SK-N-MC (cell line): Measurements from ENCODE around the gene BOLA2B.
A peak's percentile ranks its signal among the peaks of the same experiment; 100 is the strongest.

Experiments used
- DNase-seq: peaks from one replicate; pipeline ENCODE4 v3.0.0-alpha.2; 2011; ENCODE audit warnings: low read depth, low spot score
- H3K27ac ChIP-seq: fragments of 200-600 bp; sonication (generic); 2 replicates; pipeline ENCODE4 v1.5.1; 2016; ENCODE audit warnings: mixed run types
- H3K36me3 ChIP-seq: fragments of 200-600 bp; sonication (generic); 2 replicates; pipeline ENCODE4 v1.6.1; 2017; ENCODE audit warnings: antibody characterized with exemption, low read length, mixed read lengths; ENCODE audit not compliant: insufficient read depth
- H3K4me3 ChIP-seq: fragments of 200-600 bp; sonication (generic); 2 replicates; pipeline ENCODE4 v1.5.1; 2016
- H3K9ac ChIP-seq: fragments of 200-600 bp; sonication (generic); 2 replicates; pipeline ENCODE4 v1.8.0; 2017; ENCODE audit warnings: mixed run types, mixed read lengths; ENCODE audit not compliant: insufficient read length
- H3K9me3 ChIP-seq: fragments of 200-600 bp; sonication (generic); 2 replicates; pipeline ENCODE4 v1.6.1; 2017; ENCODE audit warnings: low read depth, mild to moderate bottlenecking, antibody characterized with exemption, low read length, moderate library complexity, mixed read lengths
- EZH2 ChIP-seq: fragments of 200-600 bp; sonication (generic); IDR thresholded peaks from one replicate; pipeline ENCODE4 v1.6.1; 2017; ENCODE audit warnings: antibody characterized with exemption
- FOXP2 ChIP-seq: optimal IDR thresholded peaks from 2 replicates; pipeline ENCODE3; 2011; ENCODE audit warnings: mild to moderate bottlenecking, moderate library complexity; ENCODE audit not compliant: insufficient read depth; ENCODE audit errors: extremely low read length, control extremely low read depth
- POLR2AphosphoS5 ChIP-seq: IDR thresholded peaks from 2 replicates; pipeline ENCODE4 v1.6.1; 2012; ENCODE audit warnings: mild to moderate bottlenecking, low read depth, low read length, borderline replicate concordance

Gene BOLA2B

GRCh38 chr16:30187971-30188561 lies 5.4 kb downstream of the BOLA2B start:
- H3K27ac ChIP-seq: no peak overlapping the region
- H3K4me3 ChIP-seq: no peak overlapping the region
- no peak for DNase-seq
- no peaks in the 10 kb centered on the region for H3K9me3 ChIP-seq
- H3K9ac ChIP-seq: no peak overlapping the region
- no peak for TF ChIP-seq FOXP2
- no peak for TF ChIP-seq EZH2
- TF ChIP-seq POLR2AphosphoS5: no peak
- no peaks in the 10 kb centered on the region for H3K36me3 ChIP-seq

GRCh38 chr16:30187556-30187865 lies 6.0 kb downstream of the BOLA2B start:
- Histone ChIP-seq H3K9me3 (no peaks in the 10 kb centered on the region), H3K4me3 (no peak overlapping the region), H3K36me3 (no peaks in the 10 kb centered on the region), H3K9ac (no peak overlapping the region), H3K27ac (no peak overlapping the region)
- TF ChIP-seq POLR2AphosphoS5 (no peak), EZH2 (no peak), FOXP2 (no peak)
- no peak for DNase-seq

GRCh38 chr16:30186782-30187555 lies 6.5 kb downstream of the BOLA2B start:
- no peak for TF ChIP-seq FOXP2
- TF ChIP-seq POLR2AphosphoS5: no peak
- no peak for TF ChIP-seq EZH2
- DNase-seq: no peak
- H3K36me3 ChIP-seq: no peaks in the 10 kb centered on the region
- no peak overlapping the region for H3K9ac ChIP-seq
- no peaks in the 10 kb centered on the region for H3K9me3 ChIP-seq
- H3K4me3 ChIP-seq: no peak overlapping the region
- no peak overlapping the region for H3K27ac ChIP-seq

GRCh38 chr16:30186444-30186781 lies 7.1 kb downstream of the BOLA2B start:
- Histone ChIP-seq H3K9me3 (no peaks in the 10 kb centered on the region), H3K36me3 (no peaks in the 10 kb centered on the region), H3K4me3 (no peak overlapping the region), H3K9ac (no peak overlapping the region), H3K27ac (no peak overlapping the region)
- TF ChIP-seq EZH2 (no peak), POLR2AphosphoS5 (no peak), FOXP2 (no peak)
- no peak for DNase-seq

- TF ChIP-seq FOXP2 (no peak), EZH2 (no peak), POLR2AphosphoS5 (no peak)
- no peaks in the 10 kb centered on the region for H3K36me3 ChIP-seq
- no peak overlapping the region for H3K9ac ChIP-seq
- no peaks in the 10 kb centered on the region for H3K9me3 ChIP-seq
- H3K27ac ChIP-seq: no peak overlapping the region
- DNase-seq: no peak
- H3K4me3 ChIP-seq: no peak overlapping the region
These were observed 7.6 kb downstream of the BOLA2B start for GRCh38 chr16:30185683-30186421.

- no peaks in the 10 kb centered on the region for H3K36me3 ChIP-seq
- H3K4me3 ChIP-seq: no peak overlapping the region
- TF ChIP-seq EZH2 (no peak), FOXP2 (no peak), POLR2AphosphoS5 (no peak)
- no peak overlapping the region for H3K27ac ChIP-seq
- DNase-seq: no peak
- H3K9me3 ChIP-seq: no peaks in the 10 kb centered on the region
- no peak overlapping the region for H3K9ac ChIP-seq
These were observed 8.4 kb downstream of the BOLA2B start for GRCh38 chr16:30184891-30185682.

- Histone ChIP-seq H3K4me3 (peak overlapping the region; percentile 88), H3K27ac (no peak overlapping the region), H3K36me3 (no peaks in the 10 kb centered on the region), H3K9me3 (no peaks in the 10 kb centered on the region), H3K9ac (no peak overlapping the region)
- TF ChIP-seq POLR2AphosphoS5 (no peak), EZH2 (no peak), FOXP2 (no peak)
- no peak for DNase-seq
These were observed 9.2 kb downstream of the BOLA2B start for GRCh38 chr16:30184096-30184890.
